ENCODE results near the gene PUDP.

The PUDP gene

DNA sequence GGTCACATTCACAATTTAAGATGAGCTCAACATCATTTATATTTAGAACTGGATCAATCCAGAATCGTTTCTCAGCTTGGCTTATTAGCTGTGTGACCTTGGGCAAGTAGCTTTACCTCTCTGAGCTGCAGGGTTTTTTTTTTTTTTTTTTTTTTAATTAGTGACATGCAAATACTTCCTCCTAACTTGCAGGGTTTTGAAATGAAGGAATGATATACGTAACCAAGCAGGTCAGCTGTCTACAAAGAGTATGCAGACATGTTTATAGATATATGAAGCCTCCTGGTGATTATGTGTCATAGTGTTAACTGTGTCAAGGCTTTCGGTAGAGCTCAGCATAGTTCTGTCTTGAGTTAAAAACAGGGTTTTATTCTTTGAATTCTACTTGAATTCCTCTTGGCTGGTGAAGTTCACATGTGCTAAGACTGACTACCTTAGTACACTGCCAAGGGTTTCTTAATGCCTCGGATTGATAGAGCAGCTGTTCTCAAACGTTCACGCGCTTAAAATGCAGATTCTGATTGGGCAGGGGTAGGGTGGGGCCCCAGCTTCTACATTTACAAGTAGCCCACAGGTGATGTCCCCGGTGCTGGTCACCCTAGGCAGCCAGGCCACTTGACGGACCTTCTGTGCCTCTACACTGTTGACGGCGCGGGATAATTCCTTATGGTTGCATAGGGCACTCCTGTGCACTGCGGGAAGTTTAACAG lies 1.1 kb downstream of the PUDP start:
- DNase-seq (ENCODE audit: low read depth) = no peak

DNA sequence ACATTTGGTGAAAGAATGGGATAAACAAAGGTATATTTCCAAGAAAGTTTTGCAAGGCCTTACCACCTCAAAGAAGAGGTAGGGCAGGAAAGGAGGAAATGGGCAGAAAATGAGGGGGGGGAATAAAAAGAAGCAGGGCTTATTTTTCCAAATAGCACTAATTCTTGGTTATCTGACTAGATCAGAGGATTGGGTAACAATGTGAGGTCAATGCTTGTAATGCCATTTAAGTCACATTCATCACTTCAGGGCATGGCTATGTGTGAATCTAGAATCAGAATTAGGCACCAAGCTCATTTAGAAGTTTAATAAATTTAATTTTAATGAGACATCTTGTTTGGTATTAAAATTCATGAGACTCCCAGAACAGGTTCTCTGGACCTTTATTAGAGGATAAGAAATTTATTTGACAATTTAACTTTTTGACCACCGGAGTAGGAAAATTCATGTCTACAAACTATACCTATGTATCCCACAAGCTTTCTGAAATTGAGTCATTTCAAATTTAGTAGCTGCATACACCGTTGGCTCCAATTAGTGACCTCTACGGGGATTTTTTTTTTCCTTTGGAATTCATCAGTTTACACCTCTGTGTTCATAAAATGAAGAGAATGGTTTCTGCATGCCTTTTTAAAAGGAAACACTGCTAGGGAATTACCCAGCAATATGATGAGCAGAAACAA lies 1.8 kb downstream of the PUDP start:
- DNase-seq (ENCODE audit: low read depth) = no peak

DNA sequence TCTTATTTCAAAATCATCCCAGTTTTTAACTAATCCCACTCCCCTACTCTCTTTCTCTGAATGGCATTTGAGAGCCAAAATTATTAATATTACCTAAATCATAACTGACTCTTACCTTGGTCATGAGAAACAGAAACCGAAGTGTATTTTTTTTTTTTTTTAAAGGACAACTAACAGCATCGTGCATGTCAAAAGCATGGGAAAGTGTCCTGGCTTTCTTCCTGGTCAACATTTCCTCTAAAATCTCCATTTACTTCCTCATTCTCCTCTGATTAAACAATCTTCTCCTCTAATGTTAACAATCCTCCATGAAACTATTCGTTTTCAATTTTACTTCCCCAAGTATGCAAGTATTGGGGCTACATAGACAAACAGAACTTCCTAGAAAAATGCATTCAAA lies 2.5 kb downstream of the PUDP start:
- DNase-seq (ENCODE audit: low read depth) = no peak

DNA sequence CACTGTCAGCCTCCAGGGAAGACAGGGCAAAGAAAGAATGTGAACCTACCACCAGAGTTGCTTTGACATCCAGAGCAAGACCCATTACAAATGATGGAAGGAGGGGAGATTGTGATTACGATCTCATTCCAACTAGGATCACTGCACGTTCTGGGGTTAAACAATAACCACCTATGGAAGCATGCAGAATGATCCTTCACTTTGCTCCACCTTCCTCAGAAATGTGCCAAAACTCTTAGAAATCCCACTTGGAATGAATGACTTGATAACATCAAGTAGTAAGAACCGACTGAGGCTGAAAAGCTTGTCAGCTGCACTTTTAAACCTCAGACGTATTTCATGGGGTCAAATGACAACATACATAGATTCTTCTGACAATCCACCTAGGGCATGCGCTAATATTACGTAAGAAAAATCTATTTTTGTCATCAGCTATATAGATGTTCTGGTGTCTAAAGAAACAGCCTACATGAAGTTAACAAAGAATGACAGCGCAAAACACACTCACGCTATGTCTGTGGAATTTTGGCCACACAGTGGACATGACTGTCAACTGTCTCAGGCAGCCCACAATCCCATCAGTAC lies 3.9 kb downstream of the PUDP start:
- no peak for DNase-seq (ENCODE audit: low read depth)

DNA sequence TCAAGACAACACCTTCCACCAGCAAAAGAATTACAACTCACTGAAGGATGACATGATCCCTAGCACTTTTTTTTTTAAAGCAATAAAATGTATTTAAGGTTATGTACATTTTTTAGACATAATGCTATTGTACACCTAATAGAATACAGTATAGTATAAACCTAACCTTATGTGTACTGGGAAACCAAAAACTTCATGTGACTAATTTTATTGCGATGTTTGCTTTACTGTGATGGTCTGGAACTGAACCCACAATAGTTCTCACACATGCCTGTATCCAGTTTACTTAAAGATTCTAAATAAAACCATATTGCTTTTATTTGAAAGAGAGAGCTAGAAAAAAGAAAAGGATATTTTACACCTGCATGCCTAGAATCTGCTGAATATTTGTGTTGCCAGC lies 4.9 kb downstream of the PUDP start:
- no peak for DNase-seq (ENCODE audit: low read depth)

DNA sequence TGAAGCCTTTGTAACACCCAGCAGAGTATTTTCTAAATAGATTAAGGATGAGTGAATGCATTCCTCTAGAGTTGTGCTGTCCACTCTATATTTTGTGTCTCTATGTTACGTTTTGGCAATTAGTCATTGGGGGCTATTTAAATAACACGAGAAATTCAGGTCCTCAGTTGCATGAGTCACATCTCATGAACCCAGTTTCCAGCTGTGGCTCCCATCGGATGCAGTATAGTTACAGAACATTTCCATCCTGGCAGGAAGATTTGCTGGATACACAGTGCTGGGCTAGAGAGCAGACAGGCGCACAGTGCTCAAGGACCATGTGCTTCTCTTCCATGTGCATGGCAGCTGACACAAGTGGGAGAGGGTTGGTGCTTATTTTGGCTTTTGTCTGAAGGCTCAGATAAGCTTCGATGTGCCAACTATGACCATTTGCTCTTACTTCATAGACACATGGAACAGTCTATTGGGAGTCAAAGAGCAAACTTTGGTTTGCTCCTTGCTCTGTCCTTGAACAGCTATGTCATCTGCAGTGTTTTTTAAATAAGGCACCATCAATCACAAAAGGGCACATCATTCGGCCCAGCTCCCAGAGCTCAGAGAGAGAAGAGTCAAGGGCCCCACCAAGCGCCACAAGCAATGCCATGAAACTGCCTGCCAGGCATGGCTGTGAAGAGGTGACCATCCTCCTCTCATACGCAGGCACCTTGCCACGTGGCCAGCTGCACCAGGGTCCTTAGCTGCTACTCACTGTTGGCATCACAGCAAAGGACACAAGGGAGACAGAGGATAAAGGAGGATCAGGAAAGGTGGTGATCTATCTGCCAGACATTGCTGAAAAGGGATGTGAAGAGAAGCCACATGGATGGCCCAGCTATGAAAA lies 8.5 kb downstream of the PUDP start:
- DNase-seq (ENCODE audit: low read depth) = no peak

DNA sequence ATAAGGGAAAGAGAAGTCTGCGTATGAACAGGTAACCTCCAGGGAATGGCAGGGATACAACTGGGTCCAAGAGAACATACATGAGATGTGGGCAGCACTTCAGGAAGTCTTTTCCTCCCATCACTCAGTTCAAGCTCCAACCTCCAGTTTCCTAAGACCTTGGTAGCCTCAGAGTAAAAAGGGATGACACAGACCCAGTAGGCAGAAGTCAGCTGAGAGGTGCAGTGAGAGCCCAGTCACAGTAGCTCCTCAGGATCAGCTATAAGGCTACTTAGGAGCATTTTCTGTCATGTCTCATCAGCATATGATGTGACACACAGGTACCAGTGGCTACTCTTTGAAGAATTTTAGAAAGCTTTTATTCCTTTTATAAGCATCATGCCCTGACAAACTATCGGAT lies 13.0 kb downstream of the PUDP start:
- no peak for DNase-seq (ENCODE audit: low read depth)

DNA sequence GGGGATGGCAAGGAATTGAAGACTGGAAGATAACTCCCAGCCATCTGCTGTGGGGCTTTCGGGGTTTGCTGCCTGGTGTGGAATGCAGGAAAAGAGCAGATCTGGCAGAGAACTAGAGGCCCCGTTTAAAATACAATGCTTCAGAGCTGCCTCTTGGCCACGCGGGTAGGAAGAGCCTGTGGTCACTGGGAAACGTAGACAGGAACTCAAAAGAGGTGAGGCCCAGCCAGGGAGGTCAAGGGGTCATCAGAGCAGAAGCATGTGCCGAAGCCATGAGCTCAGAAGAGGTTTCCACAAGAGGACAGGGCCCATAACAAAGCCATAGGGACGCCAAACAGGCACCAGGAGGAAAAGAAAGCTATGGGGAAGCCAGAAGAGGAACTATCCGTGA lies 14.9 kb downstream of the PUDP start:
- no peak for DNase-seq (ENCODE audit: low read depth)

DNA sequence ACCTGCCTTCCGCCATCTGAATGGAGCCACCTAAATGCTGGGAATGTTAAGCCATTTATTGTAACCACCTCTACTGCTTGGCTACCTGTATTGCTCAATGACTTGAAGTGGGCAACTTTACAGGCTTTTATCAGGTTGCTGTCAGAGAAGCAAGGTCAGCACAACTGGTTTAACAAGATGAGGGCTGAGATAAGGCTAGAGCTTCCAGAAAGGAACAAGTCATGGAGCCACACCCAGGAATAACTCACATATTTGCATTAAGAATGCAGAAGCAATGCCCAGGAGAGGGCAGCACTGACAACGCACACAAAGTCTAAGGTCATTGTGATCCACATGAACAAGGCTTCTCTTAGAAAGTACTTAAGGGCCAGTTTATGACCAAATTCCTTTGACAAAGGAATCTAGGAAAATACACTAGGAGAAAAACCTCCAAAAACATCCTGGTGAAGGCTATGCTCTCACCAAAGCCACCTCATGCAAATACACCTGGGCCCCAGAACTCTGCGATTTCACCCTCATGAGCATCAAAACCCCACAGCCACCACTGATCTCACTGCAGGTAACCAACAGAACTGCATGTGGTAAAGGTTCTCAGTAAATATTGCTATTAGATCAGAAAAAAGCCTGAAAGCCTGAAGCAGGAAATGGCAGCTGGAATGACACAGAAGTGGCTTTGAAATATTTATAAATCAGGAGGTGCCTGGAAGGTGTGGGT lies 15.5 kb downstream of the PUDP start:
- no peak for DNase-seq (ENCODE audit: low read depth)

DNA sequence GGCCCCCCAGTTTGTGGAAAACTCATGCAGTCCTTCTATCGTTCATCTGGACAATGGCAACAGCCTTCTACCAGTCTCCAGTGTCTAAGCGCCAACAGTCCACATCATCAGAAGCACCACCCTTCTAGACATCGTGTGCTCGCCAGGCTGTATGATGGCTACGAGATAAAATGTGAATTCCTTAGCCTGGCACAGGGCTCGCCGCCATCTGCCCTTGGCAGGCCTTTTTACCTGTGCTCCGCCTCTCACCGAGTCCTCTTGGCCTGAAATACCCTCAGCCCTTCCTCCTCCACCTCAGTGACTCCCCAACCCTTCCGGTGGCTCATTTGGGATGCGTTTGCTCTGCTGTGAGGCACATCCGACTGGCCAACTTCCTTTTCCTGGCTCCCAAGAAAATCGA lies 16.3 kb downstream of the PUDP start:
- DNase-seq (ENCODE audit: low read depth) = no peak

DNA sequence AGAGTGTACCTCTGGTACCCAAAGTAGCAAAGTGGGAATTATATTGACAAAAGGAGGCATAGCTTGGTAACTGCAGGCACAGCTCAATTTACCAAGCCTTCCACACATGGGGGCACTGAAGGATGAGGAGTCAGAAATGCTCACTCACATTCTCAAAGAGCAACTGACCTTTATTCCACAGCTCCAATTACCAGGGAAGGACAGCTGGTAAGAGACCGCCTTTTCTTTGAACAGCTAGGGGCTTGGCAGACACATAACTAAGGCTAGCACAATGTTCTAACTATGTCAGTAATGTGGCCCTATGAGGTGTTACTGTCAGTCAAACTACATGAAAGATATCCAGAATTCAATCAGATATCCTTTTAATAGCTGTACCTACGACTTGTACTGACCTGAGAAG lies 20.9 kb downstream of the PUDP start:
- no peak for DNase-seq (ENCODE audit: low read depth)

DNA sequence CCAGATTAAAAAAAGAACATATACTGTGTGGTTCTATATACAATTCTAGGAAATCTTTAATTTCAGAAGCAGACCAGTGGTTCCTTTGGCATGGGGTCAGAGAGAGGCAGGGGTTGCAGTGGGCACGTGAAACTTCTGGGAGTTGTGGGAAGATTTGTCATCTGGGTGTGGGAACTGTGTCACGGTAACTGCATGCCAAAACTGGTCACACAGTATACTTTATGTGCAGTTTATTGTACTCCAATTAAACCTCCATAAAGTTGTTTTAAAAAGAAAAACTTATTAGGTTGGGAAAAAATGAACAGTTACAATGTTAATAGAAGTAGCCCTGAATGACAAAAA lies 27.1 kb downstream of the PUDP start:
- no peak for DNase-seq (ENCODE audit: low read depth)

DNA sequence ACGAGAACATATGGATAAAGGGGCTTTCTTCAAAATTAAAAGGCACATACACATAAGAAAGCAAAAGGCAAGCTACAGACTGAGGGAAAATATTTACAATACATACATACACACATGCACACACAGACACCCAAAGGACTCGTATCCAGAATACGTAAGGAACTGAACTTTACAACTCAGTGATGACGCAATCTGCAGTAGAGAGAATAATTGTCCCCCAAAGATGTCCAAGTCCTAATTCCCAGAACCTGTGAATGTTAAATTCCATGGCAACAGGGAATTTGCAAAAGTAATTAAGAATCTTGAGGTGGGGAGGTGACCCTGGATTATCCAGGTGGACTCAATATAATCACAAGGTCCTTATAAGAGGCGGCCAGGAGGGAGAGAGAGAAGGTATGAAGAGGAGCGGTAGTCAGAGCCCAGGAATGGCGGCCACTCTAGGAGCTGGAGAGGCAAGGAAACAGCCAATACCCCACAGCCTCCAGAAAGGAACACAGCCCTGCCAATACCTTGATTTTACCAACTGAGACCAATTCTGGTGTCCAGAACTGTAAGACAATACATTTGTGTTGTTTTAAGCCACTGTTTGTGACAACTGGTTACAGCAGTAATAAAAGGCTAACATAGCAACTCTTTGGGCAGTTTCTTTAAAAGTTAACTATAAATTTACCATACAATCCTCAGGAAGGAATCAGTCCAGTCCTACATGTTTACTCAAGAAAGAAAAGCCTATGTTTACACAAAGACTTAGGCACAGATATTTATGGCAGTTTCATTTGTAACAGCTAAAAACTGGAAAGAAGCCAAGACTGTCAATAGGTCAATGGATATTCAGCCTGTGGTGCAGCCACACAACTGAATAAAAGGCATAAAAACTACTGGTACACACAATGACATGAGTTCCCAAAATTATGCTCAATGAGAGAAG lies 27.7 kb downstream of the PUDP start:
- DNase-seq (ENCODE audit: low read depth) = no peak

DNA sequence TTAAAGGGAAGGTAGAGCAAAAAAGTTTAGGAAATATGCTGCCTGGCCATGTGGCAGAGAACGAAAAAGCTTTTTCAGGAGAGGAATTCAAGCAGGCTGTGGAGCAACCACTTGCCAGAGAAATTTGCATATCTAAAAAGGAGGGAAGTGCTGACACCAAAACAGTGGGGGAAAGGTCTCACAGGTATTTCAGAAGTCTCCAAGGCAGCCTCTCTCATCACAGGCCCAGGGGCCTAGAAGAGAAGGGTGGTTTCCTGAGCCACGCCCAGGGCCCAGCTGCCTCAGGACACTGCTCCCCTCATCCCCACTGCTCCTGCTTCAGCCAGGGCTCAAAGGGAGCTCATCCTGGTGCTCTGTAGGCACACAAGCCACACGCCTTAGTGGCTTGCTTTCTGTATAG lies 30.4 kb downstream of the PUDP start:
- DNase-seq (ENCODE audit: low read depth) = no peak

DNA sequence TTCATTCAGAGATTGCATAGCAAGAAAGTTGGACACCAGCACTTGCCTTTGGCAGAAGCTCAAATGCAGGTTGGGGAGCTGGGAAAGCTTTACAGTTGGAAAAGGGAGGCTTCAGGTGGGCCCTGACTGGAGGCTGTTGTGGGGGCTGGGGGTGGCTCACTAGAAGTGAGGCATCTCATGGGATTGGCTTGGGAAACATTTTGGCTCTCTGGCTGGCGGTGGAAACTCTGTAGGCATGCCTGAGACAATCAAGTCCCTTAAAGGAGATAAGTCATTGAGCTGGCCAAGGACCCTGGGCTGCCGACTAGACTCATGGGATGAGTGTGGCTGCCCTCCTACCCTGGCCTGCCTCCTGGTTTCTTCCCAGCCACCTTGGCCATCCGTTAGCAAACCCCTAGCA lies 31.9 kb downstream of the PUDP start:
- no peak for DNase-seq (ENCODE audit: low read depth)

DNA sequence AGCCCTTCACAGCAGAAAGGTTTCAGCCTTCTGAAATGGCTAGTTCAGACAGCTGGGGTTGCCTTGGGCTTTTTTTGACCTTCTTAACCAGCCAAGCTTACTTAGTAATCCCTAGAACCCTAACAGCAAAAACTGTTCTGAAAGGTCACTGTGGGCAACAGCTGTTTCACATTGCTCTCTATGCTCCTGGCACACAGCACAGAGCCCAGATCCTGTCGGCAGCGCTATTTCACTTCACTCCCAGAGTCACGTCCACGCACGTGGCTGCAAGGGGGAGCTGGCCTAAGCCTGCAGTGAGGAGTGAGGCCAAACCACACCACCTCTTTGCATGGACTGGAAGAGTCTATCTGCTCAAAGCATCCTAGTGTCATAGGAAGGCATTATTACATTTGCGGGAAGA lies 32.4 kb downstream of the PUDP start:
- no peak for DNase-seq (ENCODE audit: low read depth)

DNA sequence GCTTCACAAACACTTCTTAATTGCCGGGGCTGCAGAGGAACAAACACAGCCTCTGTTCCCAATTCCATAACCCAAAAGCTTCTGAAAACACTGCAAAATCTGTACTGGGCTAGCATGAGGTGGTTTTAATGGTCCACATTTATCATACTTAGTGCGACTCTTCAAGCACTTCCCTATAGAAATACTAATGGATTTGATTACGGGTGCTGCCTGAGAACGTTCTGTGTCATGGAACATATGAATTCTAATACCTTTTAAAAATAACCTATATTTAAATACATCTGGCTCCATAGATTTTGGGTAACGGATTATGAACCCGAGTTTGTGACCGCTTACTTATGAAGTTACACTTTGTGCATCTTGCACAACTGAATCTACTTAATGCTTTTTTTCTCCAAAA lies 35.9 kb downstream of the PUDP start:
- DNase-seq (ENCODE audit: low read depth) = no peak

DNA sequence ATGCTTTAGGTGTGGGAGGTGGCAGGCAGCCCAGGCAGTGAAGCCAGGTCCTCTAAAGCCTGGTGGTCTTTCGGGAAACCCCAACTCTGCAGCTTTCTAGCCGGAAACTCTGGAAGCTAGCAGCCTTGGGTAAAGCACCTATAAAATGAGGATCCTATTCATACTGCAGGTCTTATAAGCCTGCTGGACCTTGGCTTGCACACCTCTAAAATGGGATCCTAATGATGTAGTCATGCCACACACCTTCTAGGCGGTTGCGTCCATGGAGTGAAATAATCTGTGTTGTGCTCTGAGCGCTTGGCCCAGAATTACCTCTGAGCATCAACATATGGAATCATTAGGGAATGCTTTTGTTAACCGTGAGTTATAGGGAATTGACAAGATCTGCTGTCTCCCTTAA lies 36.4 kb downstream of the PUDP start:
- DNase-seq (ENCODE audit: low read depth) = no peak

DNA sequence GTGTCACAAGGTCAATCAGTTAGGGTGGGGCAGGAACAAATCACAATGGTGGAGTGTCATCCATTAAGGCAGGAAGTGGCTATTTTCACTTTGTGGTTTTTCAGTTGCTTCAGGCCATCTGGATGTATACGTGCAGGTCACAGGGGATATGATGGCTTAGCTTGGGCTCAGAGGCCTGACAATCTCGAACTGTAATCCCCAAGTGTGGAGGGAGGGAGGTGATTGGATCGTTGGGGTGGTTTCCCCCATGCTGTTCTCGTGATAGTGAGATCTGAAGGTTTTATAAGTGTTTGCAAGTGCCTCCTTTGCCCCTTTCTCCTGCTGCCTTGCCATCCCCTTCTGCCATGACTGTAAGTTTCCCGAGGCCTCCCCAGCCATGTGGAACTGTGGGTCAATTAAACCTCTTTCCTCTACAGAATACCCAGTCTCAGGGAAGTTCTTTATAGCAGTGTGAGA lies 37.1 kb downstream of the PUDP start:
- DNase-seq (ENCODE audit: low read depth) = no peak

DNA sequence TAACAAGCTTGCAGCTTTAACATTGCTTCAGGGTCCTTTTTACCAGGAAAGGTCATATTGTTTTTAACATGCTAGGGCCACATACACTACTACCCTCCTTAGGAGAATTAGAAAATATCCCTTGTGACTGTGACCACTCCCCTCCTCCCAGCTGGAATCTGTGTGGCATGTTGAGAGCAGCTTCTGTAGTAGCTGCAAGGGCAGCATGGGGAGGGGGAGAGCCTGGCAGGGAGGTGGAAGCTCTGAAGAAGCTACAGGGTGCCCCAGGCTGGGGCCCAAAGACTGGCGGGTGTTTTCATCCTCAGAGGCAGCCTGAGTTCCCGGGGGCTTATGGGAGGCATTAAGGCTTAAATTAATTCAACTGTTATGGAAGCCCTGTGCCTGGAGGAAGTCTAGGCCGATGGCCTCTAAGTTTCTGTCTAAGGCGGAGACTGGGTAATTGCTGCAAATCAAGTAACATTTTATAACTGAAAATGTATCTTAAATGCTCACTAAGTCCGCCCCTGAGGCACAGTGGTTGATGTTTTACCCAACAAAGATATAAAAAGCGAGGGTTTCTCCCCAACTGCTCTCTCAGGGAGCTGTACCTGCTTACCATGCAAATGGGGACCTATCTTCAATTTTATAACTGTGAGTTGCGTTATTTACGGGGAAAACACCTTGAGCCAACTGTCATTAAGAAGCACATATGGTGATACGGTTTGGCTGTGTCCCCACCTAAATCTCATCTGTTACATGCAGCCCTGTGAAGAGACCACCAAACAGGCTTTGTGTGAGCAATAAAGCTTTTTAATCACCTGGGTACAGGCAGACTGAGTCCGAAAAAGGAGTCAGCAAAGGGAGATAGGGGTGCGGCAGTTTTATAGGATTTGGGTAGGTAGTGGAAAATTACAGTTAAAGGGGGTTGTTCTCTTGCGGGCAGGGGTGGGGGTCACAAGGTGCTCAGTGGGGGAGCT lies 37.8 kb downstream of the PUDP start:
- DNase-seq (ENCODE audit: low read depth) = no peak
